SKM-1 treated with dmso at 0.1 percent for 144 hours (cell line): Measurements from ENCODE around the gene TRABD.

Experiments used
- DNase-seq: peaks from one replicate; lab custom pipeline; 2025; ENCODE audit not compliant: unreplicated experiment; lab: John Stamatoyannopoulos, UW

The TRABD gene

GRCh38 chr22:50186761-50187523 is 1.2 kb downstream of the TRABD start:
- DNase-seq = no peak

DNA sequence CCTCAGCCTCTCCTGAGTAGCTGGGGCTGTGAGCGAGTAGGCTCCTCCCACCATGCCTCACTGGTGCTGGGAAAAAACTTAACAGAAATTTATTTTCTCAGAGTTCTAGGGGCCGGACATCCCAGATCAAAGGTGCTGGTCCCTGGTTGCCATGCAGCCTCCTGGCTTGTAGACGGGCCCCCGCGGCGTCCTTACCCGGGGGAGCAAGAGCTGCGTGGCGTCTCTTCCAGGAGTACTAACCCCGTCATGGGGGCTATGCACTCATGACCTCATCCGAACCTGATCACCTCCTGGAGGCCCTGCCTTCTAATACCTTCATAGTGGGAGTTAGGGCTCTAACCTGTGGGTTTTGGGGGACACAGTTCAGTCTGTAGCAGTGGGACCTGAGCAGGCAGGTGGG is 2.6 kb downstream of the TRABD start:
- no peak for DNase-seq

GRCh38 chr22:50189184-50189848 is 3.6 kb downstream of the TRABD start:
- no peak for DNase-seq

DNA sequence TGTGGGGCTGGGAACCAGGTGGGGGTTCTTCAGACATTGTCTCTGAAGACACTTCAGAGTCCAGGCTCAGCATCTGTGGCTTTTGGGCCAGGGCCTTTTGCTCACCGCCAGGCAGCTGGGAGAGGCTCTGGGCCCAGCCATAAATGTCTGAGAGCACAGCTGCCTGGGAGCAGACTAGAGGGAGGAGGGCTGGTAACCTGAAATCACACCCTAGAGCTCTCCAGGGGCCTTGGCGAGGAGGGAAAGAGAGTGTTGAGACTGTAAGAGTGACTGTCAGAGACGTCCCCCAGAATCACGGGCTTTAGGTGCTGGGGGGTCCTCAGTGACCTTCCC is 4.1 kb downstream of the TRABD start:
- DNase-seq = no peak

DNA sequence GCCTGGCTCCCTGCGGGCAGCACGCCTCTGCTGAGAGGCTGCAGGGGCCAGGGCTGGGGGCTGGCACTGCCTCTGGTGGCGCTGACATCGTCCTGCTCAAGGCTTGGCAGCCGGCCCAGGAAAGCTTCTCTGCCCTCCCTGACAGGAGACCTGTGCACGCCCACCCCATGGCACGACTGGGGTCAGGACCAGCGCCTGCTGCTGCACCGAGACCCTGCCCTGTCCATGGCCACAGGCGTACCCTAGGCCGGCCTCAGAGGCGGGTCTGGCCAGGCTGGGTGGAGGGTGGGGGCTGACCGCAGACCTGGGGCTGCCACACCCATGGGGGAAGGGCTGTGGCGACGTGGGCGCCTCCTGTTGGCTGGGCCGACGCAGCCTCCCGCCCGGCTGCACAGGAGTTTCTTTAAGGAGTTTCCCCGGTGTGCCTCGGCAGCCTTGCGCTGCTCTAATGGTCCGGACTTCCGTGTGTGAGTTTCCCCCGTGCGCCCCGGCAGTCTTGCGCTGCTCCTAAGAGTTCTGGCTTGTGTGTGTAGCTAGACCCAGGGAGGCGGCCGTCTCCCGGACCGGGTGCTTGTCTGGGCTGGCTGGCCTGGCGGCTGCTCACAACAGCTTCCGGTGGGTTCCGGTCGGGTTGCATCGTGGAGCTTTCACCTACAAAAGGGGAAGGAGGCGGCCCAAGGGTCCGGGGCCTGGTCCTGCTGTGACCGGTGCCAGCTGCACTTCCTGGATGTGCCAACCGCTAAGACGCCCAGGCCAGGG is 4.6 kb downstream of the TRABD start:
- DNase-seq = peak; percentile 93

DNA sequence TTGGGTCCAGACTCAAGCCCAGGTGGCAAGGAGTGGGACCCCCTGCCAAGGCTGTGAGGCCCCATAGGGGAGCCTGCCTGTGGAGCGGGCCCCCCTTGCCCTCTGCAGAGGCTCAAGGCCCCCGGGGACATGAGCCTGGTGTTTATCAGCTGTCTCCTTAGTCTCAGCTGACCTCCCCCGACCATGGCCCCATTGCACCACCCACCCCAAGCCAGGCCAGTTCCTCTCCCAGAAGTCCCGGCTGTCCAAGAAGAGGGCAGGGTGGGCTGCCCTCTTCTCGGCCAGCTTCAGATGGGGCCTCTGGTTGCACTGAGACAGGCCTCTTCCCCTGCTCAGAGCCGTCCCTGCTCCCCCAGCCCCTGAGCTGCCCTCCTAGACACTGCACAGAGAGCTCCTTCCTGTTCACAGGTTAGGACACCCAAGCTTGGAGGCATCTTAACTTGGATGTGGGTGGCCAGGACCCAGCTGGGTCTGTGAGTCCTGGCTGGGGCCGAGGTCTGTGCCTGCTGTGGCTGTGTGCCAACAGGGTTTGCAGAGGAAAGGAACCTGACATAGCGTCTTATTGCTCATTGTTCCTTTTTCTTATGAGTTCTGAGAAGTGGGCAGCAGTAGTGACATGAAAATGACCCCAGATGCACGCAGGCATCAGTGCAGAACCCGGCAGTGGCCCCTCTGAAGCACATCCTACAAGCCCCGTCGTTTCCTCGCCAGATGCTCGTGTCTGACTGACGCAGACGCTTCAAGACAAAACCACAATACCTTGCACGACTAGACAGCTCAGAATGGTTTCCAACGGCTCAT is 5.4 kb downstream of the TRABD start:
- peak; percentile 88 for DNase-seq

GRCh38 chr22:50192436-50193204 is 6.9 kb downstream of the TRABD start:
- peak; percentile 35 for DNase-seq

GRCh38 chr22:50193621-50194020 is 7.9 kb downstream of the TRABD start:
- no peak for DNase-seq

GRCh38 chr22:50194037-50194805 is 8.5 kb downstream of the TRABD start:
- DNase-seq = no peak

DNA sequence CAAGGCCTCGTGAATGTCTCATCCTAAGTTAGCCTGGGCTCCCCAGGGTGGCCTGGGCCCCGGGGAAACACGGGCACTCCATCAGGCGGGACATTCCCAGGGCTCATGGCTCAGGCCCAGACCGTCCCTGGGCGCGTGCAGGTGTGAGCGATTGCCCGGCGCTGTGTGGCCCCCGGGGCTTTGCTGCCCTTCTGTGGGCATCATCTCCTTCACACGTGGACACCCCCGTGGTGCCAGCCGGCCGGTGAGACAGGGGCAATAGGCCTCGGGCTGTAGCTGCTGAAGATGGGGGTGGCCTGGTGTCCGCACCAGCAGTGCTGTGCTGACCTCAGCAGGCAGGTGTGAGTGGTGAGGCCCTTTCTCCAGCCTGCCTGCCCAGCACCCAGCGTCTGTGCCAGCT is 10.5 kb downstream of the TRABD start:
- DNase-seq = no peak

- DNase-seq = no peak
These were observed 11.5 kb downstream of the TRABD start for GRCh38 chr22:50197000-50197800.

- no peak for DNase-seq
These were observed 12.3 kb downstream of the TRABD start for GRCh38 chr22:50197856-50198623.

GRCh38 chr22:50198624-50199017 is 12.9 kb downstream of the TRABD start:
- DNase-seq = no peak

DNA sequence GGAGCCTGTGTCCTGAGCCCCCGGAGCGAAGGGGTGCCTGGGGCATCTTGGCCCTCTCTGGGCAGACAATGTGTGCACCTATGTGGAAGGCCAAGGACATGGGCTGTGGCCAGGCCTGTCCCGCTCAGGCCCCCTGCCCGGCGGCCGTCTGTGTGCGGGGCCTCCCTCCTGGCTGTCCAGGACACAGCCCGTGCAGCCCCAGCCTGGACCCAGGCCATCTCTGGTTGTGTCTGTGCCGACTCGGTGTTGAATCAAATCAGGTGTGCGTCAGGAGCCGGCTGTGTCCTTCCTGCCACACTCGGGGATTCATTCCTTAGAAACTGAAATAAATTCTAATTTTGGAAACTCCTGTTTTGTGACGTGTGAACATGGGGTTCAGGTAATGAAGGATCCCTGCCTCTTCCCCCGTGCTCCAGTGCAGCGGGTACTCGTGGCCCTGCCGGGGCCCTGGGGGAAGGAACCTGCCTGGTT is 13.6 kb downstream of the TRABD start:
- no peak for DNase-seq

- DNase-seq = no peak
These were observed 14.2 kb downstream of the TRABD start for GRCh38 chr22:50199829-50200460.

DNA sequence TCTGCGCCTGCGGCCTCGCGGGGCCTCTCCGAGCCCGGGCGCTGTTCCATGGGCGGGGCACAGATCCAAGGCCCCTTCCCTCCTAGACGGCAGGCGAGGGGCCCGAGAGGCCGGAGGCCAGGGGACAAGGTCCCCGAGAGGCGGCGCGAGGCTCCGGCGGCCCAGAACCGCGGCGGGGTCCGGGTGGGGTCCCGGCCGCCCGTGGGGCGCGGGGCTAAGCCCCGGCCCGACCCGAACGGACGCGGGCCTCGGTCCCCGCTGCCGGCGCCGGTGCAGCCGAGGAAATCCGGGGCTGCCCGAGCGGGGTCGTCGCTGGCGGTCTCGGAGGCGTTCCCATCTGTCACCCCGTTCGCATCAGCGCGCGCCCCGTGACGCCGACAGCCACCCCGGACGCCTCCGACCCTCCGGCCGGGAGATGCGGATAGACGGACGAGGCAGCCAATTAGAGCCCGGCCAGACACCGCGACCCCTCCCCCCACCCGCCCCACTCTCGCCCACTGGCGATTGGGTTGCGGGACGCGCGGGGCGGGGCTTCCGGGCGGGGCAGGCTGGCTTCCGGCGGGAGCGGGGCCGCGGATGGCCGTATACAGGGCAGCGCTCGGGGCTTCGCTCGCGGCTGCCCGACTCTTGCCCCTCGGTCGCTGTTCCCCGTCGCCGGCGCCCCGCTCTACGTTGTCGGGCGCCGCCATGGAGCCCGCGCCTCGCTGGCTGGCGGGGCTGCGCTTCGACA is 14.9 kb downstream of the TRABD start, which contains the start of gene SELENOO:
TSS of gene SELENOO (plus strand) at position 551 of the 730 bp plus-strand sequence. CDS start at position 577, 26 bp downstream.
- peak; percentile 65 for DNase-seq
